WTC11 (cell line): ENCODE measurements around the gene FGG. TPM values are rescaled to one million over a fixed set of nuclear protein-coding genes. Genes with fewer than 3 reads are reported as not detected.

Source experiments
- ATAC-seq: fragments of 200-7000 bp; cut with Tn5 transposase; 2 replicates; pipeline ENCODE4 v1.10.0; 2021; ENCODE audit warnings: mild to moderate bottlenecking, moderate library complexity
- CTCF ChIA-PET: fragments of 300-600 bp; sonication (Branson Sonifier 250); formaldehyde crosslinking; loops from one replicate; lab custom pipeline; 2021; ENCODE audit warnings: antibody characterized with exemption; lab: Charles Lee
- POLR2A ChIA-PET: fragments of 350-600 bp; sonication (Branson Sonifier 250); formaldehyde crosslinking; loops from one replicate; lab custom pipeline; 2021; ENCODE audit warnings: antibody characterized with exemption; lab: Charles Lee
- DNase-seq: peaks from one replicate; pipeline ENCODE4 v3.0.0; 2021; ENCODE audit warnings: low spot score
- H3K27ac Mint-ChIP-seq: 2 replicates; pipeline ENCODE4 v1.8.0; 2021; ENCODE audit warnings: mixed read lengths
- H3K27me3 Mint-ChIP-seq: 2 replicates; pipeline ENCODE4 v1.8.0; 2021; ENCODE audit warnings: low read depth, mild to moderate bottlenecking, moderate library complexity, mixed read lengths
- H3K36me3 Mint-ChIP-seq: 2 replicates; pipeline ENCODE4 v1.8.0; 2021; ENCODE audit warnings: mixed read lengths
- H3K4me1 Mint-ChIP-seq: 2 replicates; pipeline ENCODE4 v1.8.0; 2022; ENCODE audit warnings: mixed read lengths
- H3K4me3 Mint-ChIP-seq: 2 replicates; pipeline ENCODE4 v1.8.0; 2021; ENCODE audit warnings: mild to moderate bottlenecking, moderate library complexity, mixed read lengths
- H3K9me3 Mint-ChIP-seq: 2 replicates; pipeline ENCODE4 v1.8.0; 2021; ENCODE audit warnings: mixed read lengths
- ARID4B ChIP-seq: sonication (generic); formaldehyde crosslinking; IDR thresholded peaks from 2 replicates; pipeline ENCODE4 v1.8.0; 2023; ENCODE audit warnings: missing genetic modification reagents, mild to moderate bottlenecking, borderline replicate concordance
- ATF2 ChIP-seq: sonication (generic); formaldehyde crosslinking; IDR thresholded peaks from 2 replicates; pipeline ENCODE4 v1.8.1; 2022; ENCODE audit warnings: low read depth, missing genetic modification reagents, borderline replicate concordance
- CREM ChIP-seq: sonication (generic); formaldehyde crosslinking; IDR thresholded peaks from 2 replicates; pipeline ENCODE4 v1.8.1; 2022; ENCODE audit warnings: mild to moderate bottlenecking, missing genetic modification reagents, moderate library complexity
- E2F1 ChIP-seq: sonication (generic); formaldehyde crosslinking; IDR thresholded peaks from 2 replicates; pipeline ENCODE4 v1.8.0; 2022; ENCODE audit warnings: mild to moderate bottlenecking, missing genetic modification reagents
- MXD4 ChIP-seq: fragments of 250-450 bp; sonication (Bioruptor Pico); IDR thresholded peaks from 2 replicates; pipeline ENCODE4 v1.8.0; 2021; ENCODE audit warnings: mild to moderate bottlenecking, moderate library complexity, borderline replicate concordance
- NFATC4 ChIP-seq: fragments of 250-450 bp; sonication (Bioruptor Pico); IDR thresholded peaks from 2 replicates; pipeline ENCODE4 v1.9.0; 2021; ENCODE audit warnings: mild to moderate bottlenecking
- NFE2L1 ChIP-seq: sonication (generic); formaldehyde crosslinking; IDR thresholded peaks from 2 replicates; pipeline ENCODE4 v1.8.1; 2023; ENCODE audit warnings: missing genetic modification reagents
- NFYB ChIP-seq: sonication (generic); formaldehyde crosslinking; conservative IDR thresholded peaks from 2 replicates; pipeline ENCODE4 v1.8.0; 2022; ENCODE audit warnings: low read depth, missing genetic modification reagents
- ZNF121 ChIP-seq: sonication (generic); formaldehyde crosslinking; IDR thresholded peaks from 2 replicates; pipeline ENCODE4 v1.8.0; 2023; ENCODE audit warnings: missing genetic modification reagents
- ZNF512 ChIP-seq: sonication (generic); formaldehyde crosslinking; IDR thresholded peaks from 2 replicates; pipeline ENCODE4 v1.8.1; 2022; ENCODE audit warnings: missing genetic modification reagents, borderline replicate concordance
- total RNA-seq: library from RNA; stranded (reverse); gene quantifications from 3 replicates; pipeline ENCODE4 v1.2.3, GENCODE V29; 2021
- TF ChIP-seq, protein P1 (sequence below): sonication (generic); formaldehyde crosslinking; IDR thresholded peaks from 2 replicates; pipeline ENCODE4 v1.8.0; 2022; ENCODE audit warnings: missing genetic modification reagents
- TF ChIP-seq, protein P2 (sequence below): sonication (generic); formaldehyde crosslinking; IDR thresholded peaks from 2 replicates; pipeline ENCODE4 v1.8.0; 2023; ENCODE audit warnings: missing genetic modification reagents

The FGG gene
- total RNA-seq, 1 experiment from 2014 or later, result 2.4 TPM

DNA sequence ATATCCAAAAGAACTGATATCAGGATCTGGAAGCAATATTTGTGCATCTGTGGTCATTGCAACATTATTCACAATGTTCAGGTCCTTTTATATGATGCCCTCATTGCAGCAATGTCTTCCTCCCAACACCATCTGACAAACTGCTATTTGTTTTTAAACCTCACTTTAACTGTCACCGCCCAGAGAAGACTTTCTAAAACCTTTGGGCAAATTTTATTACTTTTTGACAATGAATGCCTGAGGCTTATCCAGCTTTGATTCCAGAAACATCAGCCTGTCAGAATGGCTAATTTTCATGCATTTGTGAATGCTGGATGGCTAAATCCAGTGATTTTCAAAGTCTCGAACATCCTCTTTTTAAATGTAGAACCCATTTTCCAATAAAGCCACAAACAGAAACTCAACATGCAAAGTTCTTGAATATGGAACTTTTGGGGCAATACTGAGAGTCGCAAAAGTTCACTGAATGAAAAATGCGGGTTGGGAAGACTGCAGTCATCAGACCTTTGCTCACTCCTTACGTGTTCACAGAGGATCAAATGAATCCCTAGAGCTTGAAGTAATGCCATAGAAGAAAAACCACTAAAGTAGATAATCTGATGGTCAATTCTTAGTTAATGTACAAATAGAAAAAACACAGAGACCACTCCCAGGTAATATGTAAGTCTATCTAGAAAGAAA is 39.1 kb downstream of the FGG start:
- H3K36me3 Mint-ChIP-seq, result no peaks in the 10 kb centered on the region
- POLR2A ChIA-PET, result no interaction called here
- no peaks in the 10 kb centered on the region for H3K27me3 Mint-ChIP-seq
- ATAC-seq (no peak), DNase-seq (no peak)
- H3K4me1 Mint-ChIP-seq, result no peaks in the 10 kb centered on the region
- CTCF ChIA-PET, result no interaction called here
- TF ChIP-seq MXD4 (CRISPR knock-in tag) (no peak), ARID4B (CRISPR knock-in tag) (no peak)
- TF ChIP-seq, all 79 proteins: peak for 0
- Mint-ChIP-seq H3K9me3 (no peaks in the 10 kb centered on the region), H3K27ac (no peak overlapping the region), H3K4me3 (no peak overlapping the region)

GRCh38 chr4:154569584-154569983 is 42.9 kb downstream of the FGG start:
- CTCF ChIA-PET, result interaction anchor here (2.4 to 2.8 kb wide), 2 partner anchors 10 to 50 kb away, joined by 15 to 16 read pairs; no protein-coding TSS in a partner anchor
- no peaks in the 10 kb centered on the region for H3K36me3 Mint-ChIP-seq
- H3K27ac Mint-ChIP-seq, result no peak overlapping the region
- no peaks in the 10 kb centered on the region for H3K27me3 Mint-ChIP-seq
- POLR2A ChIA-PET, result no interaction called here
- no peak overlapping the region for H3K4me3 Mint-ChIP-seq
- TF ChIP-seq, protein P1, sequence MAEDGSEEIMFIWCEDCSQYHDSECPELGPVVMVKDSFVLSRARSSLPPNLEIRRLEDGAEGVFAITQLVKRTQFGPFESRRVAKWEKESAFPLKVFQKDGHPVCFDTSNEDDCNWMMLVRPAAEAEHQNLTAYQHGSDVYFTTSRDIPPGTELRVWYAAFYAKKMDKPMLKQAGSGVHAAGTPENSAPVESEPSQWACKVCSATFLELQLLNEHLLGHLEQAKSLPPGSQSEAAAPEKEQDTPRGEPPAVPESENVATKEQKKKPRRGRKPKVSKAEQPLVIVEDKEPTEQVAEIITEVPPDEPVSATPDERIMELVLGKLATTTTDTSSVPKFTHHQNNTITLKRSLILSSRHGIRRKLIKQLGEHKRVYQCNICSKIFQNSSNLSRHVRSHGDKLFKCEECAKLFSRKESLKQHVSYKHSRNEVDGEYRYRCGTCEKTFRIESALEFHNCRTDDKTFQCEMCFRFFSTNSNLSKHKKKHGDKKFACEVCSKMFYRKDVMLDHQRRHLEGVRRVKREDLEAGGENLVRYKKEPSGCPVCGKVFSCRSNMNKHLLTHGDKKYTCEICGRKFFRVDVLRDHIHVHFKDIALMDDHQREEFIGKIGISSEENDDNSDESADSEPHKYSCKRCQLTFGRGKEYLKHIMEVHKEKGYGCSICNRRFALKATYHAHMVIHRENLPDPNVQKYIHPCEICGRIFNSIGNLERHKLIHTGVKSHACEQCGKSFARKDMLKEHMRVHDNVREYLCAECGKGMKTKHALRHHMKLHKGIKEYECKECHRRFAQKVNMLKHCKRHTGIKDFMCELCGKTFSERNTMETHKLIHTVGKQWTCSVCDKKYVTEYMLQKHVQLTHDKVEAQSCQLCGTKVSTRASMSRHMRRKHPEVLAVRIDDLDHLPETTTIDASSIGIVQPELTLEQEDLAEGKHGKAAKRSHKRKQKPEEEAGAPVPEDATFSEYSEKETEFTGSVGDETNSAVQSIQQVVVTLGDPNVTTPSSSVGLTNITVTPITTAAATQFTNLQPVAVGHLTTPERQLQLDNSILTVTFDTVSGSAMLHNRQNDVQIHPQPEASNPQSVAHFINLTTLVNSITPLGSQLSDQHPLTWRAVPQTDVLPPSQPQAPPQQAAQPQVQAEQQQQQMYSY, result no peak
- TF ChIP-seq ZNF121 (CRISPR knock-in tag) (no peak), CREM (CRISPR knock-in tag) (no peak)
- ATAC-seq (no peak), DNase-seq (no peak)
- peaks cover 10% of the 10 kb centered on the region for H3K4me1 Mint-ChIP-seq
- H3K9me3 Mint-ChIP-seq, result no peaks in the 10 kb centered on the region

GRCh38 chr4:154569028-154569427 is 43.4 kb downstream of the FGG start:
- ATAC-seq (no peak), DNase-seq (no peak)
- Mint-ChIP-seq H3K9me3 (no peaks in the 10 kb centered on the region), H3K27ac (no peak overlapping the region), H3K4me3 (no peak overlapping the region), H3K36me3 (no peaks in the 10 kb centered on the region), H3K27me3 (no peaks in the 10 kb centered on the region), H3K4me1 (peaks cover 10% of the 10 kb centered on the region)
- ChIA-PET CTCF (interaction anchor here (2.4 to 2.8 kb wide), 2 partner anchors 10 to 50 kb away, joined by 15 to 16 read pairs; no protein-coding TSS in a partner anchor), POLR2A (no interaction called here)
- TF ChIP-seq NFATC4 (CRISPR knock-in tag), result no peak
- no peak for TF ChIP-seq NFE2L1 (CRISPR knock-in tag)
- TF ChIP-seq, protein P2, sequence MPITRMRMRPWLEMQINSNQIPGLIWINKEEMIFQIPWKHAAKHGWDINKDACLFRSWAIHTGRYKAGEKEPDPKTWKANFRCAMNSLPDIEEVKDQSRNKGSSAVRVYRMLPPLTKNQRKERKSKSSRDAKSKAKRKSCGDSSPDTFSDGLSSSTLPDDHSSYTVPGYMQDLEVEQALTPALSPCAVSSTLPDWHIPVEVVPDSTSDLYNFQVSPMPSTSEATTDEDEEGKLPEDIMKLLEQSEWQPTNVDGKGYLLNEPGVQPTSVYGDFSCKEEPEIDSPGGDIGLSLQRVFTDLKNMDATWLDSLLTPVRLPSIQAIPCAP (CRISPR knock-in tag), result no peak
- TF ChIP-seq E2F1, result no peak
- no peak for TF ChIP-seq ATF2 (CRISPR knock-in tag)
- TF ChIP-seq ARID4B (CRISPR knock-in tag), result no peak
- TF ChIP-seq ZNF512 (CRISPR knock-in tag), result no peak
- TF ChIP-seq NFYB, result no peak
